ENCODE measurements around the gene SARS2. TPM values are rescaled to one million over a fixed set of nuclear protein-coding genes. Genes with fewer than 3 reads are reported as not detected.

SARS2 gene
- total RNA-seq, 1 experiment from 2014 or later: 74.7 TPM

DNA sequence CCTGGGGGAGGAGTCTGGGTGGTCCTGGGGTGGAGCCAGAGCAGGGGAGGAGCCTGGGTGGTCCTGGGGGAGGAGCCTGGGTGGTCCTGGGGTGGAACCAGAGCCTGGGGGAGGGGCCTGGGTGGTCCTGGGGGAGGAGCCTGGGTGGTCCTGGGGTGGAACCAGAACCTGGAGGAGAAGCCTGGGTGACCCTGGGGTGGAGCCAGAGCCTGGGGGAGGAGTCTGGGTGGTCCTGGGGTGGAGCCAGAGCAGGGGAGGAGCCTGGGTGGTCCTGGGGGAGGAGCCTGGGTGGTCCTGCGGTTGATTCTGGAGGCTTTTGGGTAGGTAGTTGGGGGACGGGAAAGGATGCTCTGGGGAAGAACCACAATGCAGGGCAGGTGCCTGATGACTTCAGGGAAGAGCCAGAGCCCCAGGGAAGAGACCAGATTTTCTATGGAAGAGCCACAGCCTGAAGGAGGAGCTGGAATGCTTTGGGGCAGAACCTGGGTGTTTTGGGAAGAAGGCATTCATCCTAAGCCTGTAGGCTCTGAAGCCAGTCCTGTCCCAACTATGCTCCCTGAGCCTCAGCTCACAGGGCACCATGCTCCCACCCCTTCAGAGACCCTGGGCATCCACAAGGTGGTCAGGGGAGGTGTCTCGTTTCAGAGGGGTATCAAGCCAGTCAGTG is 15.1 kb upstream of the SARS2 start:
- peaks cover 5% of the 10 kb centered on the region for H3K36me3 Mint-ChIP-seq

GRCh38 chr19:38944981-38945506 is 14.5 kb upstream of the SARS2 start:
- peaks cover 5% of the 10 kb centered on the region for H3K36me3 Mint-ChIP-seq
- peaks cover 20% of the 10 kb centered on the region for H3K27me3 Mint-ChIP-seq (ENCODE audit: low read depth)
- ChIA-PET POLR2A (no interaction called here), CTCF (interaction anchor here (0.9 to 2.1 kb wide), 2 partner anchors 12 to 14 kb away, joined by 3 to 11 read pairs; partner anchors contain the start of genes MRPS12 and SARS2)
- H3K4me3 Mint-ChIP-seq: no peak overlapping the region
- H3K4me1 Mint-ChIP-seq: peaks cover 2% of the 10 kb centered on the region
- no peak overlapping the region for H3K27ac Mint-ChIP-seq
- peaks cover 4% of the 10 kb centered on the region; the same call in 1 of the 2 replicates for H3K9me3 Mint-ChIP-seq
- TF ChIP-seq GABPB1 (CRISPR knock-in tag; IDR thresholded peaks at IDR 0.05): no peak
- TF ChIP-seq ESRRA (CRISPR knock-in tag; IDR thresholded peaks at IDR 0.05; ENCODE audit: borderline replicate concordance): no peak
- TF ChIP-seq IRF2 (CRISPR knock-in tag; IDR thresholded peaks at IDR 0.05; ENCODE audit: borderline replicate concordance, low read depth): no peak
- TF ChIP-seq ZNF396 (CRISPR knock-in tag; IDR thresholded peaks at IDR 0.05; ENCODE audit: borderline replicate concordance): no peak
- no peak for TF ChIP-seq OVOL2 (CRISPR knock-in tag; IDR thresholded peaks at IDR 0.05; ENCODE audit: borderline replicate concordance)
- no peak for TF ChIP-seq CDX4 (CRISPR knock-in tag; IDR thresholded peaks at IDR 0.05; ENCODE audit: borderline replicate concordance)
- no peak for TF ChIP-seq TCF7 (CRISPR knock-in tag; IDR thresholded peaks at IDR 0.05; ENCODE audit: low read depth)
- TF ChIP-seq ZBTB21 (CRISPR knock-in tag; IDR thresholded peaks at IDR 0.05; ENCODE audit: borderline replicate concordance): no peak
- no peak for TF ChIP-seq SMAD4 (CRISPR knock-in tag; IDR thresholded peaks at IDR 0.05)
- no peak for TF ChIP-seq RORB (CRISPR knock-in tag; IDR thresholded peaks at IDR 0.05)
- peak; percentile 29 for DNase-seq (ENCODE audit: low spot score)
- ATAC-seq: no peak

More for the DNA sequence above, 15.1 kb upstream of the SARS2 start:
- ChIA-PET POLR2A (no interaction called here), CTCF (interaction anchor here (0.9 to 2.4 kb wide), 2 partner anchors 12 to 14 kb away, joined by 3 to 11 read pairs; partner anchors contain the start of genes MRPS12 and SARS2)
- peak; percentile 5 for ATAC-seq
- Mint-ChIP-seq H3K27ac (no peak overlapping the region), H3K27me3 (ENCODE audit: low read depth) (peaks cover 17% of the 10 kb centered on the region), H3K4me3 (no peak overlapping the region), H3K9me3 (peaks cover 4% of the 10 kb centered on the region; the same call in 1 of the 2 replicates), H3K4me1 (peaks cover 5% of the 10 kb centered on the region)
- peak; percentile 54 for DNase-seq (ENCODE audit: low spot score)
- TF ChIP-seq ZNF396 (CRISPR knock-in tag; IDR thresholded peaks at IDR 0.05; ENCODE audit: borderline replicate concordance) (no peak), IRF2 (CRISPR knock-in tag; IDR thresholded peaks at IDR 0.05; ENCODE audit: borderline replicate concordance, low read depth) (no peak), JAZF1 (CRISPR knock-in tag; IDR thresholded peaks at IDR 0.05) (no peak), ERG (CRISPR knock-in tag; IDR thresholded peaks at IDR 0.05) (no peak), FOXP4 (CRISPR knock-in tag; IDR thresholded peaks at IDR 0.05) (no peak), ZNF138 (CRISPR knock-in tag; conservative IDR thresholded peaks at IDR 0.05) (no peak), GTF2I (CRISPR knock-in tag; conservative IDR thresholded peaks at IDR 0.05) (no peak), MYBL2 (CRISPR knock-in tag; IDR thresholded peaks at IDR 0.05) (no peak), NFATC4 (CRISPR knock-in tag; IDR thresholded peaks at IDR 0.05) (no peak), CREB1 (CRISPR knock-in tag; IDR thresholded peaks at IDR 0.05) (no peak), TP53 (CRISPR knock-in tag; IDR thresholded peaks at IDR 0.05) (no peak), NR2C2 (CRISPR knock-in tag; IDR thresholded peaks at IDR 0.05) (no peak)
- TF ChIP-seq, protein P1, sequence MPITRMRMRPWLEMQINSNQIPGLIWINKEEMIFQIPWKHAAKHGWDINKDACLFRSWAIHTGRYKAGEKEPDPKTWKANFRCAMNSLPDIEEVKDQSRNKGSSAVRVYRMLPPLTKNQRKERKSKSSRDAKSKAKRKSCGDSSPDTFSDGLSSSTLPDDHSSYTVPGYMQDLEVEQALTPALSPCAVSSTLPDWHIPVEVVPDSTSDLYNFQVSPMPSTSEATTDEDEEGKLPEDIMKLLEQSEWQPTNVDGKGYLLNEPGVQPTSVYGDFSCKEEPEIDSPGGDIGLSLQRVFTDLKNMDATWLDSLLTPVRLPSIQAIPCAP (CRISPR knock-in tag; IDR thresholded peaks at IDR 0.05): no peak
- TF ChIP-seq, protein P2, sequence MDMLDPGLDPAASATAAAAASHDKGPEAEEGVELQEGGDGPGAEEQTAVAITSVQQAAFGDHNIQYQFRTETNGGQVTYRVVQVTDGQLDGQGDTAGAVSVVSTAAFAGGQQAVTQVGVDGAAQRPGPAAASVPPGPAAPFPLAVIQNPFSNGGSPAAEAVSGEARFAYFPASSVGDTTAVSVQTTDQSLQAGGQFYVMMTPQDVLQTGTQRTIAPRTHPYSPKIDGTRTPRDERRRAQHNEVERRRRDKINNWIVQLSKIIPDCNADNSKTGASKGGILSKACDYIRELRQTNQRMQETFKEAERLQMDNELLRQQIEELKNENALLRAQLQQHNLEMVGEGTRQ (CRISPR knock-in tag; IDR thresholded peaks at IDR 0.05): no peak

Measured in WTC11 (cell line).